Putamen (tissue), 1 donor: ENCODE results near the gene NDUFB6.
A peak's percentile ranks its signal among the peaks of the same experiment; 100 is the strongest.
"Not testable (repeated sequence)": the region's sequence is repeated elsewhere in the genome, so short reads cannot be mapped to it uniquely, and the experiment has no call there.

Experiments
- DNase-seq: peaks from one replicate; pipeline ENCODE4 v3.0.0-alpha.2; 2016; ENCODE audit warnings: low spot score

The NDUFB6 gene

GRCh38 chr9:32572900-32573523, at the start of gene NDUFB6:
Gene NDUFB6 (minus strand): TSS chr9:32573159. CDS start chr9:32573060, 99 bp downstream.
- peak; percentile 93 for DNase-seq

GRCh38 chr9:32618261-32618660, 45.3 kb upstream of the NDUFB6 start:
- DNase-seq = peak; percentile 7

DNA sequence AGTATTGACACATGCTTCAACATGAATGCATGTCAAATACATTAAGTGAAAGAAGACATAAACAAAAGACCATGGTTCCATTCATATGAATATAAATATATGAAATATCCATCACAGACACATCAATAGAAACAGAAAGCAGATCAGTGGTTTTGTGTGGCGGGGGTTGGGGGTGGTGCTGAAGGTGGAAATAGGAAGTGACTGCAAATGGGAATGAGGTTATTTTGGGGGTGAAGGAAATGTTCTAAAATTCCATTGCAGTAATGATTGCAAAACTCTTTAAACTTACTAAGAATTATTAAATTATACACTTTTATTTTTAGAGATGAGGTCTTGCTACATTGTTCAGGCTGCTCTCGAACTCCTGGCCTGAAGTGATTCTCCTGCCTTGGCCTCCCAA, 33.9 kb upstream of the NDUFB6 start:
- DNase-seq = no peak

GRCh38 chr9:32603914-32604852, 31.2 kb upstream of the NDUFB6 start:
- DNase-seq = no peak

GRCh38 chr9:32599021-32599420, 26.1 kb upstream of the NDUFB6 start:
- not testable (repeated sequence) for DNase-seq

DNA sequence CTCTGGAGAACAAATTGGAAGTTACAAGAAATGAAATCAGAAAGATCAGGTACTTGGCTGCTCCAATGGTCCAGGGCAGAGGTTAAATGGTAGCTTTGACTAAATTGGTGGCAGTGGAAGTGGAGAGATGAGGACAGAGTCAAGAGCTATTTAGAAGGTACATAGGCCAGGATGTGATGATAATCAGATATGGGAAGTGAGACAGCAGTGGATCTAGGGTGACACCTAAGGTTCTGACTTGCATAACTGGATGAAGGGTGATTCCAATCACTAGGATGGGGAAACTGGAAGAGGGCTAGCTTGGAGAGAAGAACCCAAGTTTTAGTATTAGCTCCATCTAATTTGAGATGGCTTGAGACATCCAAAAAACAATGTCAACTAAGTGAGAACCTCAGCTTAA, 24.0 kb upstream of the NDUFB6 start:
- DNase-seq = no peak

GRCh38 chr9:32596096-32596865, 23.3 kb upstream of the NDUFB6 start:
- no peak for DNase-seq

DNA sequence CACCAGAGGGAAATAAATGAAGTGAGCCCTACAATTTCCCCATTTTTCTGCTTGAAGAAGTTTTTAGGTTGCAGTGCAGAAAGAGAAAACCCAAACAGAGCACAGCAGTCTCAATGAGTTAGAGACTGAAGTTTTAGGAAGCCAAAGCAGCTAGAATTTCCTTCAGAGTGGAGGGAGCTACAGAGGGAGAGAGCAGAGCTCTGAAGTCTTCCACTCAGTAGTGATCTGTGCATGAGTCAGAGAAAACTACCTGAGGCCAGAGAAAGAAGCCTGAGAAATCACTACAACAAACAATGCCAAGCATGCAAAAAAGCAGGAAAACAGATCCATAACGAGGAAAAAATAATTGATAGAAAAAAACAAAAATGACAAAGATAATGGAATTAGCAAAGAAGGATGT, 17.9 kb upstream of the NDUFB6 start:
- no peak for DNase-seq

- DNase-seq = no peak
These were observed 17.5 kb upstream of the NDUFB6 start for GRCh38 chr9:32590476-32590875.

DNA sequence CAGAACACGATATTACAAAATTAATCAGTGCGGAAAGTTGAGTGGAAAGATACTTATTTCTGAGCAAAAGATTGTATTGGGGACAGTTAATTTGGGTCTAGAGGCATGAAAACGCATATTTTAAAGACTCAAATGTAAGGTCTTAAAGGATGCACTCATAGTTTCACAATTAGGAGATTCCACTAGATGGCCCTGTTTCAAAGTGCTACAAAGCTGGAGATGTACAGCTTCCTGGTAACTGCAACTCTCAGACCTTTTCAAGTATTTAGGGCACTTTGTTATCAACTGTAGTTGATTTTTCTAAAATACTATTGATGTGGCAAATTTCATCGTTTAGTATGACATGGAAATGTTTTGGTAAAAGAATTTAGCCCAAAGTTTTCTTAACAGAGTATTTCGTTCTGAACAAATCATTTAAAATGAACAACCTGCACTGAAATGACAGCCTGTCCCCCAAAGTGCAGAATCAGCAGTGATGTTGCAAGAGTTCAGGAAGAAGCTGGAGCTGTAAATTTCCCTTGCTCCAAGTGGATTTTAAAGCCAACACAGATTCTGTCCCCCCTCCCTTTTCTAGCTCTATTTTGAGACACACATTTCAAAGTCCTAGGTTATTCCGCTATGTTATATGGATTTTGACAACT, 16.2 kb upstream of the NDUFB6 start:
- peak; percentile 39 for DNase-seq

GRCh38 chr9:32587901-32588300, 14.9 kb upstream of the NDUFB6 start:
- DNase-seq = no peak

DNA sequence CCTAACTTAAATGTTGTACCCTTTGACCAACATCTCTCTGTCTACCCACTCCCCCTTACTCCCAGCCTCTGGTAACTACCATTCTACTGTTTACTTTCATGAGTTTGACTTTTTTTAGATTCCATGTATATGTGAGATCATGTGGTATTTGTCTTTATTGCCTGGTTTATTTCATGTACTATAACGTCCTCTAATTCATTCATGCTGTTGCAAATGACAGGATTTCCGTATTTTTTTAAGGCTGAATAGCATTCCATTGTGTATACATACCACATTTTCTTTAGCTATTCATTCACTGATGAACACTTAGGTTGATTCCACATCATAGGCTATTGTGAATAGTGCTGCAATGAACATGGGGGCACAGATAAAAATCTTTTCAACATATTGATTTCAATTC, 11.8 kb upstream of the NDUFB6 start:
- no peak for DNase-seq

GRCh38 chr9:32581512-32582143, 8.7 kb upstream of the NDUFB6 start:
- peak; percentile 52 for DNase-seq

- no peak for DNase-seq
These were observed 7.8 kb upstream of the NDUFB6 start for GRCh38 chr9:32580631-32581300.

- peak; percentile 47 for DNase-seq
These were observed 6.9 kb upstream of the NDUFB6 start for GRCh38 chr9:32579706-32580331.

DNA sequence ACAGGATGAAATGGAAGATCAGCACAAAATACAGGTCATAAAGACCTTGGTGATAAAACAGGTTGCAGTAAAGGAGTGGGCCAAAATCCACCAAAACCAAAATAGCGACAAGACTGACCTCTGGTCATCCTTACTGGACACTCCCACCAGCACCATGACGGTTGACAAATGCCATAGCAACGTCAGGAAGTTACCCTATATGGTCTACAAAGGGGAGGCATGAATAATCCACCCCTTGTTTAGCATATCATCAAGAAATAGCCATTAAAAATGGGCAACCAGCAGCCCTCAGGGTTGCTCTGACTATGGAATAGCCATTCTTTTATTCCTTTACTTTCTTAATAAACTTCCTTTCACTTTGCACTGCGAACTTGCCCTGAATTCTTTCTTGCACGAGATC, 6.0 kb upstream of the NDUFB6 start:
- DNase-seq = no peak

GRCh38 chr9:32577316-32577715, 4.4 kb upstream of the NDUFB6 start:
- DNase-seq = no peak

DNA sequence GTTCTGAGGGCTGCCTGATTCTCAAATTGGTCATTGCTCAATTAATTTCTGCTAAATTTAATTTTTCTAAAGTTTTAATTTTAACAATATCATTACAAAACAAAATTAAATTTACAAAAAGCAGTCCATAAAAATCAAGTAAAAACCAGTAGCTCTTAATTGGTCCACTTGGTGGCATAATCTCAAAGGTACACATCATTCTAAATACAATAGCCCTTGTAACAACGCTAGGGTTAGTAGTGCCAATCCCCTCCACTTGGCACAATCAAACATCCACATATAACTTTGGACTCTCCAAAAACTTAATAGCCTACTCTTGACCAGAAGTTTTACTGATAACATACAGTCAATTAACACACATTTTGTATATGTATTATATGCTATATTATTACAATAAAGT, 1.9 kb upstream of the NDUFB6 start:
- no peak for DNase-seq

GRCh38 chr9:32573821-32574220, 862 bp upstream of the NDUFB6 start:
- DNase-seq = no peak
